Right forelimb (tissue), 1 donor: Measurements from ENCODE around the gene R3HDM2.
A peak's percentile ranks its signal among the peaks of the same experiment; 100 is the strongest.

Source experiments
- DNase-seq: peaks from one replicate; pipeline ENCODE4 v3.0.0-alpha.2; 2018

The R3HDM2 gene

DNA sequence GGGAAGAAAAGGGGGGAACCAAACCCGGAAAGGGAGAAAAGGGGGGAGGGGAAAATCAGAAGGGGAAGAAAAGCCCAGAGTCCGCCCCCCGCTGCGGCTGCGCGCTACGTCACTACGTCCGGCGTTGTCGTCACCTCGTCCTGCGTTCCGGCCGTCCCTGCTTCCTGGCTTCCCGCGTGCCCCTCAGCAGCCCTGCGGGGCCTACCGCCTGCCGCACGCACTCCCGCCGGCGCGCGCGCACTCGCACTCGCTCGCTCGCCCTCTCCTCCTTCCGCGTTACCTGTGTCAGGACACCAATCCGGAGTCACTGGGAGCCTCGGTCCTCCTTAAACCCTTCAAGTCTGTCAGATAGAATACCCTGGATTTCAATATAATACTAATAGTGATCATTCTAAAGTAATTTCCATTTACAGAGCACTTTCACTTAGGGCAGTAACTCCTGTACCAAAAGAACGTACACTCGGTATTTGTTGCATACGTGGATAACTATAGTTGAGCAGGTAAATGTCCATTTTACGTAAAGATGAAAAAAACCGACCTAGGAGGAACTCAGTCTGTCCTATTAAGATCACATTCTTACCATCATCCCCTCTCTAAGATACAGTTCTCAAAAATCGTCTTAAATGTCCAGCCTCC is at the start of gene R3HDM2:
R3HDM2 (minus strand) TSS at position 113 of the 636 bp plus-strand sequence. CDS start 120,615 bp downstream, outside the sequence.
- DNase-seq, result peak; percentile 98

DNA sequence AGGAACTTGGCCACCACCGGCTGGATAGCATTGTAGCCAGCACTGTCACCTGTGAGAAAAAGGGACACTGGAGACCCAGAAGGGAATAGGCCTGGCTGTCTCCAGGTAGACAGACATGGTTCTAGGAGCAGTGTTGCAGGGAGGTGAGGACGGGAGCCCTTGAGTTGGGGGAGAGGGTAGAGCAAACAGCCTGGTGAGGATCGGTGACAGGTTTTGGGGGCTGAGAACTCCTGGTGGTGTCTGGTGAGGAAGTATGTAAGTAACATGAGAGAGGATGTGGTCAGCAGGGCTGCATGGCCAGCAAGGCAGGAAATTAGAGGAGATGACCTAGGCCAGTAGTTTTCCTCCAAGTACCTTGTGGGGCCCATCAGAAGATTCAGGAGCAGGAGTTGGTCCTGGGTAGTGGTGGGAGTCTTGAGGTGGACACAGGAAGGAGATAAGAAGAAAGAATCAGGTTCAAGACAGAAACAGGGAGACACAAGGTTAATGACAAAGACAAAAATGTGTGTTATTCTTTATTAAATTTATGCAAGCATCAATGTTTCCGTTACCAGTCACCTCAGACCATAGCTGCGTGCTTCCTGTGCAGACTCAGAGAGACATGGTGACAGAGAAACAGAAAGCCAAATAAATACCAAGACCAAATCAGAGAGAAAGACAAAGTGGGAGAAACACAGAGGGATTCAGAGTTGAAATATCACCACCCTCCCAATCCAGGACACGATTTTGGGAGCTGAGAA is 48.7 kb upstream of the R3HDM2 start, which contains the start of gene ARHGAP9:
ARHGAP9 (minus strand) TSS at position 491 of the 740 bp plus-strand sequence; CDS start at position 31, 460 bp downstream.
- no peak for DNase-seq

DNA sequence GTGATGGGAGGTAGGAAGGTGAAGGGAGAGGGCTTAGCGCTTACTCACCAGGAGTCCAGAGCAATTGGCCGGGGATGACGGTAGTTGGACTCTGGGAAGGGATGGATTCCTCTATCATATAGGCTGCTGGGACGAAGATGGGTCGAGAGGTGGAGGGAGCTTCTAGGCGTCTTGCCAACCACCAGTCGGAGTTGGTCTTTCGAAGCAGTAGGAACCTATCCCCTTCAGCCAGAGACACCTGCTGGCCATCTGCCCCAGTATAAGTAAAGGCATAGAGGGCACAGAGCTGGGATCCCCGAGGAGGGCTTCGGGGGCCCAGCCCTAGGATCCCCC is 48.2 kb upstream of the R3HDM2 start:
- DNase-seq, result no peak

DNA sequence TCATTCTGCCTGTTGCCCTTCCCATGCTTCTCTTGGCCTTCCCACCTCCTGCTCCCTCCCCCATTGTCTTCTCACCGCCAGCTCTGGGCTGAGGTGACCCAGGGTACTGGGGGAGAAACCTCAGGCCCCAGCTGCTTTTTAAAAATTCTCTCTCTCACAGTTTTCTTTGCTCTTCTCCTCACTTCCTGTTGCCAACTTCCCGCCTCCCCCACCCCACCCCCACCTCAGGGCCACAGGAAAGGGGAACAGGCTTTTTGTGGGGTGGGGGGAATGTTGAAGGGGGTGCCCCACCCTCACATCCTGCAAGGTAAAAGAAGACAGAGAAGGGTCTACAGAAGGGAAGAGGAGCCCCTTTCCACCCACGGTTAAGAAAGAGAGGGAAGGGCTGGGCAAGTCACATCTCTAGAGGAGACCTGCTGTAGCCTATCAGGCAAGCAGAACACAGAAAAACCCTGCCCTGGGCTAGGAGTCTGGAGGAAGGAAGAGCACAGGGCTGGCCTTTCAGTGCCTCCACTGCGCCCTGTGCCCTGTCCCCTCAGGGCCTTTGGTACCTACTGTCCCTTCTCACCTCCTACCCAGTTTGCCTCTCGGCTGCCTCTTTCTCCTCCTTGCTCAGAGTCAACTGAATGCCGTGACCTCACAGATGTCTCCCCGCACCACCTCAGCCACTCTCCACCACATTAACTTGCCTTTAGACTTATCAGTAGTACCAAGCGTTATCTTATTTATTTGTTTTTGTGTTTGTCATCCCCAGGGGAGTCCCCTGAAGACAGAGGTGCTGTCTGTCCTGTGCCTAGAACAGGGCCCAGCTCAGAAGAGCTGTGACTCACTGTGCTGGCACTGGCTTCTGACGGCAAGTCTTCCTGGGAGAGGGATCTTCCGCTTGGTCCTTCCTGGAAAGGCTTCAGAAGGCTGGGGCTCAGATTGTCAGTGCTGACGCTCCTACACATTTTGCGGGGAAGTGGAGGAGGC is 47.2 kb upstream of the R3HDM2 start:
- no peak for DNase-seq

DNA sequence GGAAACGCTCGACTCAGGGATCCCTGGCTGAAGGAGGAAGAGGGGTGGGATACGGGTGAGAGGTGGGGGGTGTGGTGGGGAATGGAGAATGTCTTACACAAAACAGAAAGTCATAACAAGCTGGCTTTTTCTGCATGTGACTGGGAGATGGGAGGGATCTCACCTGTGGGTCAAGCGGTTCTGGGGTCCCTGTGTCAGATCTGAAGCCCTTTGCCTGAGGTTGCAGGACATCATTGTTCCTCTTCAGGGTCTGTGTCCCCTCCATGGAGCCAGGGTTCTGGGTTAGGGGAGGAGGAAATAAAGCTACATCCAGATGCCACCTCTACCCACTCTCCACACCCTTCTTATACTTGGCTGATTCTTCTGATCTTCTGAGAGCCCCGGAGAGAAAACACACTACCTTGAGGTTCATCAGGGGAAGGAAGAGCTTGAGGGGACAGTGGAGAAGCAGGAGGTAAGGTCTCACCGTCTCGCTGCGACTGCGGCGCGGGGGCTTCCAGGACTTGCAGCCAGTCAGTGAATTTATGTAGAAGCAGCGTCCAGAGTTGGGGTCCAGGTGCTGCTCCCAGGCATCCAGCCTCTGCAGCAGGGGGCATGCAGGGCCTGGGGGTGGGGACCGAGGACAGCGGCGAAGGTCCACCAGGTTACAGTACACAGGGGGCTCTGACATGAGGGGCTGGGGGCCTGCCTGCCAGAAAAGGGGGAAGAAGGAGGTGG is 46.3 kb upstream of the R3HDM2 start:
- DNase-seq, result no peak

DNA sequence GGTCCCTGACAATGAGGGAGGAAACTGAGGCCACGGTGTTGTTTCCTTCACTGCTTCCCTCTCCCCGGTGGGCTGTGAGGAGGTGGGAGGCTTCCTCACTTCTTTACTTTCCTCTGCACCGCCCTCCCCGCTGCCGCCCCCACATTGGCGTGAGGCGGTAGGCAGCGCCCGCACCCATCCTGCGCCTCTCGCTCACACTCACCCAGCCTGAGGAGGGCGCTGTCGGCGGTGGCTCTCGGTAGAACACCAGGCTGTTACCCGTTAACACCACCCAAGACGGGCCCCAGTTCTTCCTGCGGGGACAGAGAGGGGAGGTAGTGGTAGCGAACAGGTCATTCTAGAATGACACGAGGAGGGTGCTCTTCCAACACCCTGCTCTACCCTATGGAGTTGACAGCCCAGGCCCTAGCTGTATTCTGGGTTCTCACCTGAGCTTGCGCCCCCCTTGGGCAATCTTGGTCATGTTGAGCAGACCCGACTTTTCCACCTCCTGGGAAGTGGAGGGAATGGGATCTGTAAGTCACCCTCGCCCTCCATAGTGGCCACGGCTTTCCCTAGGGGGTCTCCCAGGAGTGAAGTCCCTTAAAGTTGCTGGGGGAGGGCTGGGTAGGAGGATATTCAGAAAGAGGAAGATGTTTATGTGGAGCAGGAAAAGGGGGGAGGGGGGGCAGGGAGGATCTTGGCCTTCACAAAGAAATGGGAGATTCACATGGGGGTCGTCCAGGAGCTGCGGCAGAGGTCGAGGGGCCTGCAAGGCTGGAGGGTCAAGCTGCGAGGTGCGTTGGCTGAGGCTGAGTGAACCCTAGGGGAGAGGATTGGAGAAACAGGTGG is 45.5 kb upstream of the R3HDM2 start:
- DNase-seq, result no peak

DNA sequence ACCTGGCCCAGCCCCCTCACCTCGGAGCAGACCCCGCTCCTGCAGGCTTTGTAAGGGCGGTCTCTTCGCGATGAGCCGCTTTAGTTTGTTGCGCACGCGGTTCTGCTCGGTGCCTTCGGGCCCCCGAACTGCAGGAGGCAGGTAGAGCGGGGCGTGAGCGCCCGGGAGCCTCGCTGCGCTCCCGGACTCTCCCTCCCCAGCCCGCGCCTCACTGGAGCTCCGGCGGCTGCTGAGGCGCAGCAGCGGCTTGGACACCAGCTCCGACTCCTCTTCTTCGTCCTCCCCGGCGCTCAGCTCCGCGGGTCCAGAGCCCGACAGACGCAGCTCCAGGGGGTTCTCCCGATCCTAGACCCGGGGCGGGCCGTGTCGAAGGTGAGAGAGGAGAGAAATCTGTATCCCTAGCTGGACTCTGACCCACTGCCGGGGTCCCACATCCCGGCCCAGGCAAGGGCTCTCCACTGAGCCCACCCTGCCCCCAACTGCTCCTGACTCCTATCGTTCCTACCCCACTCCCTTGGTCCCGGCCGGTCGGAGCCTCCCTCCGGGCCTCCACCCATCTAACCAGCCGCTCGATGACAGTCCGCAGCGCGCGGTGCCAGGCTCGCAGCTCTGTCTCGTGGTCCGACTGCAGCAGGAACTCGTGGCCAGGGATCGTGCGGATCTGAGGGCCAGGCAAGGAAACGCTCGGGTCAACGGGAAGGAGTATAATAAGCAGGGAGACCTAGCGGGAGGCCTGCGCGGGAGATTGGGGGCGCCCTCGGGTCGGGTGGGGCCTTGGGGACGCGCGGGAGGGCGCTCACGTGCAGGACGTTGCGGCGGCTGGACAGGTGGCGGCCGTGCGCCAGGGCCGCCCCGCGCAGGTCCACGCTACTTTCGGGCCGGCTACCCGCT is 44.7 kb upstream of the R3HDM2 start:
- no peak for DNase-seq

DNA sequence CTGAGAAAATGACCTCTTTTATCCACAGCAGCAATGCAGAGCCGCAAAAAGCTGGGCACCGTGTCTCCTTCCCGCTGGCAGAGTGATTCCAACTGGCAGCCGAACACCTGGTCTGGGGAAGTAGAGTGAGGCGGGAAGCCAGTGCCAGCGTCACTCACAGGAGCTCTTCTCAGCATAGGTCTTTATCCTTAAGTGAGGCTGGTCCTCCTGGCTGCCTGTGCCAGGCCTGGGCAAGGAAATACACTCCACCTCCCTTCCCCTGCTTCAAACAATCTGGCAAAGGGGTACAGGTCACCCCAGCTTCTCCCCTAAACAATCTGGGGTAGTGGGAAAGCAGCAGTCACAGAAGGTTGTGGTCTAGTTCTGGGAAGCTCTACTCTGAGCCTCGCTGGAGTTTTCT is 44.0 kb upstream of the R3HDM2 start:
- no peak for DNase-seq

DNA sequence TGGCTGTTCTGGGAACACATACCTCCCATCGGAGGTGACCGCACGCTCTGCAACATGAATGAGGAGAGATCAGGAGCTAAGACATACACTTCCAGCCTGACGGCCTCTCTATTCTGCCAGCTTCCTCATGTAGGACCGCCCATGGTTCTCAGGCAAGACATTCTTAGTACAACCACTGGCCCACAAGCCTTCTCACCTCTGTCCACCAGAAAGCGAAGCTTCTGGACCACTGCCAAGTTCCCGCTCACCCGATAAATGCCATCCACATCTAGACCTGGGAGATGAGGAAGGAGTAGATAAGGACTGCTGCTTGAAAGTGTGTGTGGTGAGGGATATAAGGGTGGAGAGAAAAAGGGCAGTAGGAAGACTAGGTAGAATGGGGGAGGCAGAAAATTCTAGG is 43.6 kb upstream of the R3HDM2 start:
- DNase-seq, result no peak

DNA sequence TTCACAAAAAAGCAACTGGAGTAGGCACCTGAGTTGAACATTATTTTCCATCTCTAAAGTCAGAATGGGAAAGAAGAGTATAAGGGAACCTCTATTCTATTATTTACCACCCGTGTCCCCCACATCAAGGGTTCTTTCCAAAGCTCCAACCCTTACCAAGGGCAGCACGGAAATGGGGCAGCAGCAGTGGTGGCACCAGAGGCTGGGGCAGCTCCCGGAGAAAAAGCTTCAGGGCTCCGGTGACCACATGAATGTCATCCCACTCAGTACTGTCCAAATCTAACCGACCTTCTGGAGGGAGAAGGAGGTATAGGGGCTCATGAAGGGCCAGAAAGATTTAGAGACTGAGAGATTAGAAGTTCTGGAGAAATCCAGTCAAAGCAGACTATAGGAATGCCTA is 43.0 kb upstream of the R3HDM2 start:
- DNase-seq, result no peak

DNA sequence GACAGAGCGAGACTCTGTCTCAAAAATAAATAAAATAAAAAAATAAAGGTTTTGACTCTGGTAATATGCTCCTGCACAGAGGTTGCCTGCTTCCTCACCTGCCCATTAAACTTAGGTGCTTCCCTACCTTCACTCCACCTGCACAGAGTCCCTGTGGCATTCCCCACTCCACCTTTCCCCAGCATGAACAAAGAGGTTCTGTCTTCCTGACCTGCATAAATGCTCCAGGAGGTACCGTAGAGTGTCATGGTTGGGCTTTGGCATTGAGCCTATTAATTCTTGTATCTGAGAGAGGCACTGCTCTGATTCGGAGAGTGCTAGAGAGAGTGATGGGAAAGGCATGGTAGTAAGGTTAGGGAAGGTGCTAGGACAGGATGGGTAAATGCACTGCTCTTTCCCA is 42.5 kb upstream of the R3HDM2 start:
- DNase-seq, result no peak

DNA sequence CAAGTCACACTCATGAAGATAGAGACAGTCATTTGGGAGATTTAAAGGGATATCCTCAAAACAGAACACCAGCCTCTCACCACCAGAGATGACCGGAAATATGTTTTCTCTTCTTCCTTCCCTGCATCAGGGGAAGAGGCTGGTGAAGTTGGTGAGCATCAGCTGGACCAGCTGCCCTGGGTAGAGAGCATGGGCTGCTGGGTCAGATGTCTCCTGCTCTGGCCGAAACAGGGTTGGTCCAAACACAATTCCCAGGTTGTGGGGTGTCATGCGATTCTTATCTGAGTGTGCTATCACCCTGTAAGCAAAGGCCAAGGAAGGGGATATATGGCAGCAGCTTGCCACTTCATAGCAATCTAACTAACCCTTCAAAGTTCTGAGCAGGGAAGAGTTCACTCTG is 41.5 kb upstream of the R3HDM2 start:
- no peak for DNase-seq

DNA sequence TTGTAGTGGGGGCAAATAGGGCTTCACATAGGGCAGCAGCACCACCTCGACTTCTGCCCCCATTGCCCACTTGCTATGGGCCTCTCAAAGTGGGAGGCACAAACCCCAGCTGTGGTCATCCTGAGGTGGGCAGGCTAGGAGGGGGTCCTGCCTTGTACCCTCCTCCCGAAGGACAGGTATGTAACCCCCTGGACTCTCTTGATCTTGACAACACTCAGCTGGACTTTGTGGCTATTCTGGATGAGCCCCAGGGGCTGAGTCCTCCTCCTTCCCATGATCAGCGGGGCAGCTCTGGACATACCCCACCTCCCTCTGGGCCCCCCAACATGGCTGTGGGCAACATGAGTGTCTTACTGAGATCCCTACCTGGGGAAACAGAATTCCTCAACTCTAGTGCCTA is 40.8 kb upstream of the R3HDM2 start:
- no peak for DNase-seq

DNA sequence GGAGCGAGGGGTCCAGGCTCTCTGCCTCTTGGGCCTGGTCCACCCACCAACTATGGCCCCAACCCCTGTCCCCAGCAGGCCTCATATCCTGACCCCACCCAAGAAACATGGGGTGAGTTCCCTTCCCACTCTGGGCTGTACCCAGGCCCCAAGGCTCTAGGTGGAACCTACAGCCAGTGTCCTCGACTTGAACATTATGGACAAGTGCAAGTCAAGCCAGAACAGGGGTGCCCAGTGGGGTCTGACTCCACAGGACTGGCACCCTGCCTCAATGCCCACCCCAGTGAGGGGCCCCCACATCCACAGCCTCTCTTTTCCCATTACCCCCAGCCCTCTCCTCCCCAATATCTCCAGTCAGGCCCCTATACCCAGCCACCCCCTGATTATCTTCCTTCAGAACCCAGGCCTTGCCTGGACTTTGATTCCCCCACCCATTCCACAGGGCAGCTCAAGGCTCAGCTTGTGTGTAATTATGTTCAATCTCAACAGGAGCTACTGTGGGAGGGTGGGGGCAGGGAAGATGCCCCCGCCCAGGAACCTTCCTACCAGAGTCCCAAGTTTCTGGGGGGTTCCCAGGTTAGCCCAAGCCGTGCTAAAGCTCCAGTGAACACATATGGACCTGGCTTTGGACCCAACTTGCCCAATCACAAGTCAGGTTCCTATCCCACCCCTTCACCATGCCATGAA is 40.3 kb upstream of the R3HDM2 start:
- DNase-seq, result no peak

DNA sequence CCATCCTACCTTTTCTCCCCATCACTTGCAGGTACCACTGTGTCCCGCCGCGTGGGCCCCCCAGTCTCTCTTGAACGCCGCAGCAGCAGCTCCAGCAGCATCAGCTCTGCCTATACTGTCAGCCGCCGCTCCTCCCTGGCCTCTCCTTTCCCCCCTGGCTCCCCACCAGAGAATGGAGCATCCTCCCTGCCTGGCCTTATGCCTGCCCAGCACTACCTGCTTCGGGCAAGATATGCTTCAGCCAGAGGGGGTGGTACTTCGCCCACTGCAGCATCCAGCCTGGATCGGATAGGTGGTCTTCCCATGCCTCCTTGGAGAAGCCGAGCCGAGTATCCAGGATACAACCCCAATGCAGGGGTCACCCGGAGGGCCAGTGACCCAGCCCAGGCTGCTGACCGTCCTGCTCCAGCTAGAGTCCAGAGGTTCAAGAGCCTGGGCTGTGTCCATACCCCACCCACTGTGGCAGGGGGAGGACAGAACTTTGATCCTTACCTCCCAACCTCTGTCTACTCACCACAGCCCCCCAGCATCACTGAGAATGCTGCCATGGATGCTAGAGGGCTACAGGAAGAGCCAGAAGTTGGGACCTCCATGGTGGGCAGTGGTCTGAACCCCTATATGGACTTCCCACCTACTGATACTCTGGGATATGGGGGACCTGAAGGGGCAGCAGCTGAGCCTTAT is 39.6 kb upstream of the R3HDM2 start:
- DNase-seq, result no peak

DNA sequence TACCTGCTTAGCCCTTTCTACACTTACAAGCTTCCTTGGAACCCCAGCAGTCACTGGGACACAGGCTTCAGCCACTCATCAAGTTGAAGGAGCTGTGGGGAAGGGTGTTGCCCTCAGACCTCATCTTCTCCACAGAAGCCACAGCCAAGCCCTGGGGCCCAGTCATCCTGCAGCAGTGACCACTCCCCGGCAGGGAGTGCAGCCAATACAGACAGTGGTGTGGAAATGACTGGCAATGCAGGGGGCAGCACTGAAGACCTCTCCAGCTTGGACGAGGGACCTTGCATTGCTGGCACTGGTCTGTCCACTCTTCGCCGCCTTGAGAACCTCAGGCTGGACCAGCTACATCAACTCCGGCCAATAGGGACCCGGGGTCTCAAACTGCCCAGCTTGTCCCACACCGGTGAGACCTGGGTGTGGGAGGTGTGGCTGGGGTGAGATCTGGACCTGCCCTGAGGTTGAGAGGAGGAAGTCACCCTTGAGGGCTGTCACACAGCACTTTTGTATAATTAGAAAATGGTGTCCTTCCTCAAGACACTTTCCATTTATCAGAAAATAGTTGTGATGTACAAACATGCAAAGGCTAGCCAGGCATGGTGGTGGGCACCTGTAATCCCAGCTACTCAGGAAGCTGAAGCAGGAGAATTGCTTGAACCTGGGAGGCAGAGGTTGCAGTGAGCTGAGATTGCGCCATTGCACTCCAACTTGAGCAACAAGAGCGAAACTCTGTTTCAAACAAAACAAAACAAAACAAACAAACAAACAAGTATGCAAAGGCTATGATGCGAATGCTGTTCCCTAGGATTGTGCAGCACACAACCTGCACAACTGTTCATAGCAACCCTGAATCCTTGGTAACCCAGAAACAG is 38.7 kb upstream of the R3HDM2 start:
- DNase-seq, result no peak

DNA sequence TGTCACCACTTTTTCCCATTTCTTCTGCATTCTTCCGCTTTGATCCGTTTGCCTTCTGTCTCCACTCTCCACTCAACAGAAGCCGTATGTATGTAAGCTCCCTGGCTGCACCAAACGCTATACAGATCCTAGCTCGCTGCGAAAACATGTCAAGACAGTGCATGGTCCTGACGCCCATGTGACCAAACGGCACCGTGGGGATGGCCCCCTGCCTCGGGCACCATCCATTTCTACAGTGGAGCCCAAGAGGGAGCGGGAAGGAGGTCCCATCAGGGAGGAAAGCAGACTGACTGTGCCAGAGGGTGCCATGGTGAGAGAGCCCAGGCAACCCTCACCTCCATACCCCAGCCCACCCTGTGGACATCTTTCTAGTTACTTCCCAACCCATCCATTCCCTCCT is 37.1 kb upstream of the R3HDM2 start:
- DNase-seq, result no peak

DNA sequence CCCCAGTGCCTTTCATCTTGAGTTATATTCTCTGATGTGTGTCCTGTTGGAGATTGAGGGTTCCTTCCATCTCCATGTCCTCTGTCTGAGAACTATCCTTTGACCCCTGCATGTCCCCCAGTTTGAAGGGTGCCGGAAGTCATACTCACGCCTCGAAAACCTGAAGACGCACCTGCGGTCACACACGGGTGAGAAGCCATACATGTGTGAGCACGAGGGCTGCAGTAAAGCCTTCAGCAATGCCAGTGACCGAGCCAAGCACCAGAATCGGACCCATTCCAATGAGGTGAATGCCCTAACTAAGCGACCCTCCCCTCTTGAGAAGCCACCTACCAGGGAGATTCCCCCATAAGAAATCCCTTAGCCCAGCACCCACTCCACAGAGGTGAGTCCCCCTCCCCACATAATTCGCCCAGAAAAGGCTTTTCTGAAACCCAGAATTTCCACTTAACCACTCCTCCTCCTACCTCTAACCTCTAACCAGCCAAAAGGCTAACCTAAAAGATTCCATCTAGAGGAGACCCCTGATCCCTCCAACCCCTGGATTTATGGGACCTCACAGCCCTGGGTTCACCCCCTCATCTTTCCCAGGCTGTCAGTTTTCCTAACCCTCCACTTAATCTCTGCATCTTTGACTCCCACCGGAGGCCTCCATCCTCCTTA is 36.5 kb upstream of the R3HDM2 start:
- no peak for DNase-seq
